ENCODE data around the gene NDST1.

The NDST1 gene

GRCh38 chr5:150523472-150524350 lies 15.8 kb downstream of the NDST1 start:
- DNase-seq (ENCODE audit: low read depth, low spot score) = peak; percentile 36

GRCh38 chr5:150525163-150525562 lies 17.2 kb downstream of the NDST1 start:
- no peak for DNase-seq (ENCODE audit: low read depth, low spot score)

GRCh38 chr5:150525781-150526180 lies 17.9 kb downstream of the NDST1 start:
- DNase-seq (ENCODE audit: low read depth, low spot score) = no peak

GRCh38 chr5:150527038-150527437 lies 19.1 kb downstream of the NDST1 start:
- no peak for DNase-seq (ENCODE audit: low read depth, low spot score)

DNA sequence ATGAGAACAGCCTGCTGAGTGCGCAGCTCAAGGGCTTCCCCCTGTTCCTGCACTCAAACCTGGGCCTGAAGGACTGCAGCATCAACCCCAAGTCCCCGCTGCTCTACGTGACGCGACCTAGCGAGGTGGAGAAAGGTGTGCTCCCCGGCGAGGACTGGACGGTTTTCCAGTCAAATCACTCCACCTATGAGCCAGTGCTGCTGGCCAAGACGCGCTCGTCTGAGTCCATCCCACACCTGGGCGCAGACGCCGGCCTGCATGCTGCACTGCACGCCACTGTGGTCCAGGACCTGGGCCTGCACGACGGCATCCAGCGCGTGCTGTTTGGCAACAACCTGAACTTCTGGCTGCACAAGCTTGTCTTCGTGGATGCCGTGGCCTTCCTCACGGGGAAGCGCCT lies 19.9 kb downstream of the NDST1 start:
- no peak for DNase-seq (ENCODE audit: low read depth, low spot score)

DNA sequence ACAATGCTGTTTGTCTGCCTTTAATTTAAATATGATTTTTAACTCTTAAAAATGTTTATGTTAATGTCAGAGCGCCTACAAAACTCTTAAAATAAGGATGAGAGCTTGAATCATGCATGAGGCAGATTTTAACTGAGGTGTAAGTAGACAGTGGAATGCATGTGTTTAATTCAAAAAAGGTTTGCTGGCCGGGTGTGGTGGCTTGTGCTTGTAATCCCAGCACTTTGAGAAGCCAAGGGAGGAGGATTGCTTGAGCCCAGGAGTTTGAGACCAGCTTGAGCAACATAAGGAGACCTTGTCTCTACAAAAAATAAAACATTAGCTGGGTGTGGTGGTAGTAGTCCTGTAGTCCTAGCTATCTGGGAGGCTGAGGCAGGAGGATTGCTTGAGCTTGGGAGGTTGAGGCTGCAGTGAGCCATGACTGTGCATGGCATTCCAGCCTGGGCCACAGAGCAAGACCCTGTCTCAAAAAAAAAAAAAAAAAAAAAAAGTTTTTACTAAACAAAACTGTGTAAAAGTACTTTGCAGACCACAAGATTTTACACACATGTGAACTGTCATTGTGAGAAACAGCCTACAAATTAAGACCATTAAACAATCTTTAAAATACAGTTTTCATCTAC lies 21.1 kb downstream of the NDST1 start:
- no peak for DNase-seq (ENCODE audit: low read depth, low spot score)

GRCh38 chr5:150529555-150529954 lies 21.6 kb downstream of the NDST1 start:
- DNase-seq (ENCODE audit: low read depth, low spot score) = no peak

DNA sequence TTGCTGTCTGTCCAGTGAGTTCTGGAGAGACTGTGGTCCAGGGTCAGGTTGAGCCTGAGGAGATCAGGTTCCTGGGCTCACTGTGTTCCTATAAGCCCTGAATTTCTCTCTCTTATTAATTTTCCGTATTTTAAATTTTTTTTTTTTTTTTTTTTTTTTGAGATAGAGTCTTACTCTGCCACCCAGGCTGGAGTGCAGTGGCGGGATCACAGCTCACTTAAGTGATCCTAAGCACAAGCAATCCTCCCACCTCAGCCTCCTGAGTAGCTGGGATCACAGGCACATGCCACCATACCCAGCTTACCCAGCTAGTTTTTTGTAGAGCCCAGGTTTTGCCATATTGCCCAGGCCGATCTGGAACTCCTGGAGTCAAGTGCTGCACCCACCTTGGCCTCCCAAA lies 22.5 kb downstream of the NDST1 start:
- no peak for DNase-seq (ENCODE audit: low read depth, low spot score)

DNA sequence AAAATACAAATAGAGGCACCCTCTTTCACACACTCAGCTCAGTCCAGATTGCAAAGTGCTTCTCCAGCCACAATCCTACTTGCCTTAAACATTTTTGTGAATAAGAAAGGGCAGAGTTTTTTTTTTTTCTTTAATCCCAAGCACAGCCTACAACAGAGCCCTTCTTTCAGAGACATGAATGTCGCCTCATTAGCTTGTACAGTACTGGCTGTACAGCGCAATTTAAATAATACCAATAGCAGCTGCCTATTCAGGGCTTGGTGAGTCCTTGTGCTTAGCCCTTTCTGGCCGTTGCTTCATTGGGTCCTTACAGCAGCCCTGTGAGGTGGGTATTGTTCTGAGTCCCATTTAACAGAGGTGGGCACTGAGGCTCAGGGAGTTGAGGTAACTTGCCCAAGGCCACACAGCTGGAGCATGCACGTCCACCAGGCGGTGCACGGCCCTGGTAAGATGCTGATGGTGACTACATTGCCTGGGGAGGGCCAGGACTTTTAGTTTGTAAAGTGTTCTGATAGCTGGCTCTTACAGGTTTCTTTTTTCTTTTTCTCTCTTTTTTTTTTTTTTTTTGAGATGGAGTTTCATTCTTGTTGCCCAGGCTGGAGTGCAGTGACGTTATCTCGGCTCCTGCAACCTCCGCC lies 23.1 kb downstream of the NDST1 start:
- no peak for DNase-seq (ENCODE audit: low read depth, low spot score)

GRCh38 chr5:150531686-150532085 lies 23.8 kb downstream of the NDST1 start:
- DNase-seq (ENCODE audit: low read depth, low spot score) = no peak

- no peak for DNase-seq (ENCODE audit: low read depth, low spot score)
Observed at GRCh38 chr5:150532151-150532550, 24.2 kb downstream of the NDST1 start.

DNA sequence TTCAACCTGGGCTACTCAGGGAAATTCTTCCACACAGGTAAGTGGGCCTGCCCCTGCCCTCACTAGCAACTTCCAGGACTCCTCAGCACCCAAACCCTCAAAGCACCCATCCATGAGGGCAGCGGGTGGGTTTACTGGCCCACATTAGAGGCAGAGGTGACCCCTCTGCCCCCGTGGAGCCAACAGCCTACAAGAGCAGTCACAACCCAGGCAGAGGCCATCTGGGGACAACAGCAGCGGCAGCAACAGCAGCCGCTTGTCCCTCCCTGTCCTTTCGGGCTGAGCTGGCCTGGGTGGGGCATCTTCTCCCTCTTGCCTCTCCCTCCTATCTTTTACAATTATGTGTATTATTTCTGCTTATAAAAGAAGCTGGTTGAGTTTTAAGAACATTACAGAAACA lies 25.1 kb downstream of the NDST1 start:
- no peak for DNase-seq (ENCODE audit: low read depth, low spot score)

GRCh38 chr5:150534811-150535210 lies 26.9 kb downstream of the NDST1 start:
- no peak for DNase-seq (ENCODE audit: low read depth, low spot score)

- DNase-seq (ENCODE audit: low read depth, low spot score) = no peak
Observed at GRCh38 chr5:150535611-150536010, 27.7 kb downstream of the NDST1 start.

DNA sequence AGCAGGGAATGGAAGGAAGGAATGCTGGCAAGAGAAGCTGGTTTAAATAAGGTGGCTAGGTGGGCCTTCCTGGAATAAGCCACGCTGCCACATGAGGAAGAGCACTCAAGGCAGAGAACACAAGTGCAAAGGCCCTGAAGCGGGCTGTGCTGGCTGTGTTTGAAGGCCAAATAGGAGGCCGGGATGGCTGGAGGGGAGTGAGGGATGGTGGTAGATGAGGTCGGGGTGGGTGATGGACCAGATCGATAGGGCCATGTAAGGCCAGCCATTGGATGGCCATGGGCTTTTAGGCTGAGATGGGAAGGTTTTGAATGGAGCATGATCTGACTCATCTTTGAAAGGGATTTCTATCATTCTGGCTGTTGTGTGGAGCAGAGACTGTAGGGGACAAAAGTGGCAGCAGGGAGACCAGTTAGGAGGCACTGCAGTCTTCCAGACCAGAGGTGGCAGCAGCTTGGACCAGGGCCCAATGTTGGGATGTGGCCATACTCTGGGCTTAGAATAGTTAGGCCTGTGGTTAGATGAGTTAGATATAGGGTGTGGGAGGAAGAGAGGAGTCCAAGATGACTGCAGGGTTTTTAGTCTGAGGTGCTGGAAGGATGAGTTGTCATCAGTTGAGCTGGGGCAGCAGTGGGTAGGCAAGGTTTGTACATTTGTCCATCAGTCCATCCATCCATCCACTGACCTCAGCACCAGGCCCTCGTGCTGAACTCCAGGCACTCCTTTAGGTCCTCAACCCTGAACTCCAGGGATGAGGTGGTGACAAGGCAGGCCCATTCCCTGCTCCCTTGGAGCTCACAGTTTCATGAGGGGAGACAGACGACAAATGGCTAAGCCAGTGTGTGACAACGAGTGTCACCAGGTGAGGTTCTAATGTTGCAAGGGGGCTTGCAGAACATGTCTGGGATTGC lies 30.3 kb downstream of the NDST1 start:
- DNase-seq (ENCODE audit: low read depth, low spot score) = no peak

DNA sequence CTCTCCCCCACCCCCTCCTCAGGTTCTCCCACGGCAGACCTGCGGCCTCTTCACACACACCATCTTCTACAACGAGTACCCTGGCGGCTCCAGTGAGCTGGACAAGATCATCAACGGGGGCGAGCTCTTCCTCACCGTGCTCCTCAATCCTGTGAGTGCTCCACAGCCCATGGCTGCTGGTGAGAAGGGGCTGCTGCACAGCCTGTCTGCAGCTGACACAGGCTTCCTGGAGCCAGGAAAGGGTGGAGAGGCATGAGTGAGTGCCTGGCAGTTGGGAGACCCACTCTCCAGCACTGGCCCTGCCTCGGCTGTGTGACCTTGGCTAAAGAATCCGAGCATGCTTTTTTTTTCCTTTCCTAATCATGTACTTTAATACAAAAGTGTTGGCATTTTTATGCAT lies 31.3 kb downstream of the NDST1 start:
- no peak for DNase-seq (ENCODE audit: low read depth, low spot score)

GRCh38 chr5:150540042-150540441 lies 32.1 kb downstream of the NDST1 start:
- DNase-seq (ENCODE audit: low read depth, low spot score) = no peak

- peak; percentile 70 for DNase-seq (ENCODE audit: low read depth, low spot score)
Observed at GRCh38 chr5:150540615-150541396, 32.9 kb downstream of the NDST1 start.

DNA sequence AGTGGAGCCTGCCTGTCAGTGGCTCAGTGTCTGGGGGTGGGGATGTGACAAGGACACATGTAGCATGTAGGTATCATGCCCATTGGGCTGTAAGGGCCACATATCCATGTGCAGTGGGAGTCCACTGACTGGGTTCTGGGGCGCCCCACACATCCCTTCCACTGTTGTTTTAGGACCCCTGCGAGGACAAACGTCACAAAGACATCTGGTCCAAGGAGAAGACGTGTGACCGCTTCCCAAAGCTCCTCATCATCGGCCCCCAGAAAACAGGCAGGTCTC lies 33.4 kb downstream of the NDST1 start:
- no peak for DNase-seq (ENCODE audit: low read depth, low spot score)

GRCh38 chr5:150541895-150542294 lies 34.0 kb downstream of the NDST1 start:
- DNase-seq (ENCODE audit: low read depth, low spot score) = no peak

DNA sequence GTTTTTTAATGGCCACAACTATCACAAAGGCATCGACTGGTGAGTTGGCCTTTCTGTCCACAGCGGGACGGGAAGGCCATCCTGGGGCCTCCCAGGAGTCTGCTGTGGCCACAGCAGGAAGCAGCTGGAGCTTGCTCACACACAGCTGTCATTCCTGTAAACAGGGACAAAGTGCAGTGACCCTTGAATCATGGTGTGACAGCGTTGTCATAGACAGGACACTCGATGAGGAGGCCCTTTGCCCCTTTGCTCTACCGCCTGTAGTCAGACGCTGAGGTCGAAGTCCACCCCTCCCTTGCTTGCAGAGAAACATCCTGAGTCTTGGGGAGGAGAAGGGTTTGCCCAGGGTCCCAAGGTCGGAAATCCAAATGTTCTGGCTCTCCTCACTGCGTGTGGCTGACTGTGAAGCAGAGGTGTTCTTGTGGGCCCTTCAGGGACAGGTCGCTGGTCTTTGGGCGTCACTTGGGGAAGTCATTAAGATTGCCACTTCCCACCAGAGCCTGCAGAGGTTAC lies 35.1 kb downstream of the NDST1 start:
- no peak for DNase-seq (ENCODE audit: low read depth, low spot score)

Data from brain pericyte (primary cell).